Natural killer cell (primary cell): ENCODE data around the gene DDB1. TPM values are rescaled to one million over a fixed set of nuclear protein-coding genes. Genes with fewer than 3 reads are reported as not detected.

Experiments
- ATAC-seq, 3 donors: fragments of 150-1000 bp in 2 of 3; fragments of 200-7000 bp in 1 of 3; cut with Tn5 transposase; 1 replicate in 1 of 3; 2 replicates in 2 of 3; pipeline ENCODE4 v1.10.0; 2021; ENCODE audit warnings: mild to moderate bottlenecking in 2 of 3, moderate library complexity in 2 of 3
- DNase-seq, 2 donors: peaks; one replicate each; pipeline versions ENCODE4 v3.0.0 to v3.0.0-alpha.2; 2013 to 2021; ENCODE audit warnings: mixed read lengths in 1 of 2
- H3K27ac ChIP-seq: one replicate; pipeline ENCODE4 v1.5.1; 2013; ENCODE audit warnings: mild to moderate bottlenecking, low read length
- H3K27me3 ChIP-seq: one replicate; pipeline ENCODE4 v1.6.1; 2013; ENCODE audit warnings: low read length; ENCODE audit not compliant: control insufficient read depth, insufficient read depth
- H3K36me3 ChIP-seq: one replicate; pipeline ENCODE4 v1.6.1; 2013; ENCODE audit warnings: low read length; ENCODE audit not compliant: control insufficient read depth, insufficient read depth
- H3K4me1 ChIP-seq: one replicate; pipeline ENCODE4 v1.6.1; 2013; ENCODE audit warnings: low read length; ENCODE audit not compliant: control insufficient read depth, insufficient read depth
- H3K4me3 ChIP-seq: one replicate; pipeline ENCODE4 v1.5.1; 2013; ENCODE audit warnings: low read length
- H3K9me3 ChIP-seq: one replicate; pipeline ENCODE4 v1.6.1; 2013; ENCODE audit warnings: low read length; ENCODE audit not compliant: control insufficient read depth, insufficient read depth
- H3K27ac Mint-ChIP-seq, 2 donors: one replicate each; pipeline ENCODE4 v1.8.0; 2022; ENCODE audit warnings: mild to moderate bottlenecking in 2 of 2, mixed read lengths in 2 of 2, moderate library complexity in 1 of 2
- H3K27me3 Mint-ChIP-seq, 2 donors: one replicate each; pipeline ENCODE4 v1.8.0; 2022; ENCODE audit warnings: low read depth in 2 of 2, mixed read lengths in 2 of 2
- H3K36me3 Mint-ChIP-seq: one replicate; pipeline ENCODE4 v1.8.0; 2022; ENCODE audit warnings: mixed read lengths
- H3K4me1 Mint-ChIP-seq, 2 donors: one replicate each; pipeline ENCODE4 v1.8.0; 2022; ENCODE audit warnings: mixed read lengths in 2 of 2
- H3K4me3 Mint-ChIP-seq: one replicate; pipeline ENCODE4 v1.8.0; 2022; ENCODE audit warnings: mild to moderate bottlenecking, moderate library complexity, mixed read lengths
- H3K9me3 Mint-ChIP-seq, 2 donors: one replicate each; pipeline ENCODE4 v1.8.0; 2022; ENCODE audit warnings: mixed read lengths in 2 of 2
- WGBS: methylation state at CpG from one replicate; pipeline ENCODE4 v1.1.7; 2013; ENCODE audit warnings: missing lambda C conversion rate; ENCODE audit not compliant: insufficient coverage; 5-methylcytosine and 5-hydroxymethylcytosine counted together
- intact Hi-C: fragments of 100-400 bp; cut with micrococcal nuclease; formaldehyde crosslinking; loops from one replicate; pipeline ENCODE4 v1.14.2; 2022
- total RNA-seq, 4 donors: library from RNA; stranded (reverse); fragments of 120-200 nt in 1 of 4; gene quantifications; one replicate each; pipeline versions ENCODE4 v1.2.3 to v1.2.4, GENCODE V29; 2013 to 2022
- TF ChIP-seq, protein P1 (sequence below): fragments of 200-600 bp; IDR thresholded peaks from one replicate; pipeline ENCODE4 v1.8.0; 2022; ENCODE audit warnings: antibody characterized with exemption

The DDB1 gene
- total RNA-seq, 3 donors from 2014 or later (not counting 1 experiment from before 2014, with no cell fraction given): 170 to 233 (median 229) TPM

DNA sequence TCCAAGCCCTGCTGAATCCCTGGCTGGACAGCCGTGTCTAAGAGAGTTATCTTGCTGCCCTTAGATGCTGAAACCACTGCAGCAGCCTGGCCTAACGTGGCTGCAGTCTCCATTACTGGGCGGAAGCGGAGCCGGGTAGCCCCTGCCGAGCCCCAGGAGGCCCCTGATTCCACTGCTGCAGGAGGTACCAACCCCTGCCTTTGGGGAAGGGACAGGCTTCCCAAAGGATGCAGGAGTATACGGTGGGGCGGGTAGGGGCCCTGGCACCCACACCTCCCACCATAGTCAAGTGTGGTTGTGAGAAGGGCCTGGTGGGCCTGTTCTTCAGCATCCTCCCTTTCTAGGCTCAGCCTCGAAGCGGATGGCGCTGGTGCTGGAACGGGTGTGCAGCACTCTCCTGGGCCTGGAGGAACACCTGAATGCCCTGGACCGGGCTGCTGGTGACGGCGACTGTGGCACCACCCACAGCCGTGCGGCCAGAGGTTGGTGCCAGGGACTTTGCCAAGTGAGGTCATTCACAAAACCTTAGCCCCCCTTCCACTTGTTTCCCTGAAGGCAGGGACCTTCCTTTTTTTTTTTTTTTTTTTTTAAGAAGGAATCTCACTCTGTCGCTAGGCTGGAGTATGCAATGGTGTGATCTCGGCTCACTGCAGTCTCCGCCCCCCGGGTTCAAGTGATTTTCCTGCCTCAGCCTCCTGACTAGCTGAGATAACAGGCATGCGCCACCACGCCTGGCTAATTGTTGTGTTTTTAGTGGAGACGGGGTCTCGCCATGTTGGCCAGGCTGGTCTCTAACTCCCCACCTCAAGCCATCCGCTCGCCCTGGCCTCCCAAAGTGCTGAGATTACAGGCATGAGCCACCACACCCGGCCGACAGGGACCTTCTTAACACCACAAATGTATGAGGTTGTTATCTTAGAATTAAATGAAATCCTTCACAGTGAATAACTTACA, 11.2 kb upstream of the DDB1 start:
- ATAC-seq: no peak
- no peaks in the 10 kb centered on the region for H3K4me1 Mint-ChIP-seq
- H3K36me3 ChIP-seq: peaks cover 15% of the 10 kb centered on the region

DNA sequence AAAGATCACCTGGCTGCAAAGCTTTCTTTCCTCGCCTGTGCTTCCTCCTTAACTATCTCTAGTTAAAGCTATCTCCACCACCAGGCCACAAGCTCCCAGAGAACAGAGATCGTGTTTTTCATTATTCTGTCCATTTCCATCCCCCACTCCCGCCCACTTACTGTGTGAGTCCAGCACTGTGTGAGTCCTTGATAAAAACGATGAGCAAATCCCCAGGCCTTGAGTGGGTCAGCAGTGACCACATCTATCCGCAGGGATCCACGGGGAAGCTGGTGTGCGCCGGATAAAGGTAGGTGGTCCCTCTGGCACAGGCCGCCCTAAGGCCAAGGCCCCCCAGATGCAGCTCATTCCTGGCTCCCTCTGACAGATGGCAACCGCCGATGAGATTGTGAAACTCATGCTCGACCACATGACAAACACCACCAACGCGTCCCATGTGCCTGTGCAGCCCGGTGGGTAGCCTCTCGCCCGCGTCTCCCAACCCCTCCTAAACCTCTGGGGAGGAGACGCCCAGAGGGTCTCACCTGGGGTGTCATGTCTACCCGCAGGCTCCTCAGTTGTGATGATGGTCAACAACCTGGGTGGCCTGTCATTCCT, 9.4 kb upstream of the DDB1 start:
- DNase-seq (no peak), ATAC-seq (no peak)
- Mint-ChIP-seq H3K4me3 (no peak overlapping the region), H3K4me1 (no peaks in the 10 kb centered on the region), H3K36me3 (no peaks in the 10 kb centered on the region), H3K27ac (no peak overlapping the region), H3K9me3 (no peaks in the 10 kb centered on the region), H3K27me3 (no peaks in the 10 kb centered on the region)
- intact Hi-C loops: no loop called here
- H3K36me3 ChIP-seq: peaks cover 3% of the 10 kb centered on the region
- no peaks in the 10 kb centered on the region for H3K27me3 ChIP-seq
- no peak overlapping the region for H3K27ac ChIP-seq
- H3K9me3 ChIP-seq: no peaks in the 10 kb centered on the region
- TF ChIP-seq, protein P1, sequence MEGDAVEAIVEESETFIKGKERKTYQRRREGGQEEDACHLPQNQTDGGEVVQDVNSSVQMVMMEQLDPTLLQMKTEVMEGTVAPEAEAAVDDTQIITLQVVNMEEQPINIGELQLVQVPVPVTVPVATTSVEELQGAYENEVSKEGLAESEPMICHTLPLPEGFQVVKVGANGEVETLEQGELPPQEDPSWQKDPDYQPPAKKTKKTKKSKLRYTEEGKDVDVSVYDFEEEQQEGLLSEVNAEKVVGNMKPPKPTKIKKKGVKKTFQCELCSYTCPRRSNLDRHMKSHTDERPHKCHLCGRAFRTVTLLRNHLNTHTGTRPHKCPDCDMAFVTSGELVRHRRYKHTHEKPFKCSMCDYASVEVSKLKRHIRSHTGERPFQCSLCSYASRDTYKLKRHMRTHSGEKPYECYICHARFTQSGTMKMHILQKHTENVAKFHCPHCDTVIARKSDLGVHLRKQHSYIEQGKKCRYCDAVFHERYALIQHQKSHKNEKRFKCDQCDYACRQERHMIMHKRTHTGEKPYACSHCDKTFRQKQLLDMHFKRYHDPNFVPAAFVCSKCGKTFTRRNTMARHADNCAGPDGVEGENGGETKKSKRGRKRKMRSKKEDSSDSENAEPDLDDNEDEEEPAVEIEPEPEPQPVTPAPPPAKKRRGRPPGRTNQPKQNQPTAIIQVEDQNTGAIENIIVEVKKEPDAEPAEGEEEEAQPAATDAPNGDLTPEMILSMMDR: no peak
- 96% methylated on average over 20 of the region's 20 CpGs for WGBS
- no peaks in the 10 kb centered on the region for H3K4me1 ChIP-seq
- no peak overlapping the region for H3K4me3 ChIP-seq

More for the DNA sequence above, 11.2 kb upstream of the DDB1 start:
- Histone ChIP-seq H3K27me3 (no peaks in the 10 kb centered on the region), H3K4me3 (no peak overlapping the region), H3K9me3 (no peaks in the 10 kb centered on the region), H3K4me1 (no peaks in the 10 kb centered on the region), H3K27ac (no peak overlapping the region)
- no peaks in the 10 kb centered on the region for H3K36me3 Mint-ChIP-seq
- no peak for DNase-seq
- WGBS: 96% methylated on average over 24 of the region's 29 CpGs
- no peaks in the 10 kb centered on the region for H3K9me3 Mint-ChIP-seq
- TF ChIP-seq, protein P1: no peak
- H3K4me3 Mint-ChIP-seq: no peak overlapping the region
- no peaks in the 10 kb centered on the region for H3K27me3 Mint-ChIP-seq
- no peak overlapping the region for H3K27ac Mint-ChIP-seq
- intact Hi-C loops: no loop called here

DNA sequence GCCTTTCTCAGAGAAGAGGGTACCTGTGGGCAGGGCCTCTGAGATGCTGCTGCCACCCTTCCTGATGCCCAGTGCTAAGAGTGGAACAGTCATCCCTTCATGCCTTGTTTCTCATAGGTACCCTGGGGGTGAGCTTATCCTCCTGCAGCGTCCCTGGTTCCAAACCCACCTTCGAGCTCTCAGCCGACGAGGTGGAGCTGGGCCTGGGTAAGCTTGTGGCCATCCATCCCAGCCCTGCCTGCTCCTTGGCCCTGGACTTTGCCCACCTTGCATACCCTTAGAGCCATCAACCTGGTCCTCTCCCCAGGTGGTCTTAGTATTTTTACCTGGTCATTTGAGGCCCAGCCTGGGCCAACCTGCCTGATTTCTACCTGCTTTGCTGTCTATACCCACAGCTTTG, 8.8 kb upstream of the DDB1 start:
- Mint-ChIP-seq H3K4me1 (peaks cover 0 to 4% of the 10 kb centered on the region in 2 donors), H3K4me3 (no peak overlapping the region), H3K9me3 (no peaks in the 10 kb centered on the region), H3K27me3 (no peaks in the 10 kb centered on the region), H3K36me3 (no peaks in the 10 kb centered on the region), H3K27ac (no peak overlapping the region)
- TF ChIP-seq, protein P1: no peak
- intact Hi-C loops: no loop called here
- no peaks in the 10 kb centered on the region for H3K27me3 ChIP-seq
- WGBS: 98% methylated on average over 4 of the region's 4 CpGs
- no peak overlapping the region for H3K4me3 ChIP-seq
- peaks cover under 1% of the 10 kb centered on the region for H3K4me1 ChIP-seq
- H3K9me3 ChIP-seq: no peaks in the 10 kb centered on the region
- peaks cover 3% of the 10 kb centered on the region for H3K36me3 ChIP-seq
- DNase-seq: no peak
- ATAC-seq: no peak
- no peak overlapping the region for H3K27ac ChIP-seq
